Osteoblast (primary cell): ENCODE measurements around the gene DDX60. TPM values are rescaled to one million over a fixed set of nuclear protein-coding genes. Genes with fewer than 3 reads are reported as not detected.

Experiments
- DNase-seq: peaks from one replicate; pipeline ENCODE4 v3.0.0; 2011; ENCODE audit warnings: low spot score, mixed read lengths; ENCODE audit not compliant: insufficient read length; ENCODE audit errors: missing footprints
- H2AFZ ChIP-seq: 2 replicates; pipeline ENCODE4 v1.6.0; 2011; ENCODE audit warnings: mild to moderate bottlenecking, low read length
- H3K27ac ChIP-seq: 2 replicates; pipeline ENCODE4 v1.5.1; 2011; ENCODE audit warnings: mild to moderate bottlenecking, low read depth, low read length, moderate library complexity
- H3K27me3 ChIP-seq: 2 replicates; pipeline ENCODE4 v1.6.0; 2012; ENCODE audit warnings: mild to moderate bottlenecking, control low read depth, inconsistent platforms, low read length, moderate library complexity; ENCODE audit not compliant: insufficient read depth
- H3K36me3 ChIP-seq: 2 replicates; pipeline ENCODE4 v1.5.1; 2011; ENCODE audit warnings: mild to moderate bottlenecking, low read length, control low read depth, moderate library complexity; ENCODE audit not compliant: insufficient read depth
- H3K4me1 ChIP-seq: 2 replicates; pipeline ENCODE4 v1.5.1; 2011; ENCODE audit warnings: mild to moderate bottlenecking, low read length, control low read depth, moderate library complexity; ENCODE audit not compliant: insufficient read depth
- H3K4me2 ChIP-seq: 2 replicates; pipeline ENCODE4 v1.6.0; 2011; ENCODE audit warnings: mild to moderate bottlenecking, low read length; ENCODE audit not compliant: insufficient read depth
- H3K4me3 ChIP-seq: fragments of 200-600 bp; sonication (generic); 3 replicates; pipeline ENCODE4 v1.5.1; 2012; ENCODE audit warnings: mild to moderate bottlenecking, low read length, inconsistent platforms; ENCODE audit not compliant: insufficient read depth
- H3K79me2 ChIP-seq: 2 replicates; pipeline ENCODE4 v1.6.0; 2012; ENCODE audit warnings: mild to moderate bottlenecking, low read length, control low read depth, inconsistent platforms; ENCODE audit not compliant: insufficient read depth
- H3K9me3 ChIP-seq: 2 replicates; pipeline ENCODE4 v1.5.1; 2011; ENCODE audit warnings: low read depth, low read length, control low read depth
- H4K20me1 ChIP-seq: 2 replicates; pipeline ENCODE4 v1.6.0; 2012; ENCODE audit warnings: mild to moderate bottlenecking, low read length, control low read depth; ENCODE audit not compliant: insufficient read depth
- CTCF ChIP-seq: IDR thresholded peaks from 2 replicates; pipeline ENCODE4 v1.5.1; 2011; ENCODE audit warnings: mild to moderate bottlenecking, low read depth, low read length, moderate library complexity; ENCODE audit errors: extremely low read depth
- total RNA-seq: library from RNA; depleted of rRNA; stranded (reverse); fragments of >200 nt; gene quantifications from 2 replicates; pipeline ENCODE4 v1.2.3, GENCODE V29; 2012

Gene DDX60
- total RNA-seq, 1 donor: 19.5 TPM

GRCh38 chr4:168203233-168203911 lies 115.2 kb downstream of the DDX60 start:
- Histone ChIP-seq H3K4me3 (no peak overlapping the region), H3K9me3 (peaks cover 8% of the 10 kb centered on the region), H3K36me3 (no peaks in the 10 kb centered on the region), H3K4me2 (no peak overlapping the region), H2AFZ (no peak overlapping the region), H3K4me1 (no peaks in the 10 kb centered on the region), H3K27ac (no peak overlapping the region), H3K79me2 (no peaks in the 10 kb centered on the region), H3K27me3 (no peaks in the 10 kb centered on the region), H4K20me1 (no peaks in the 10 kb centered on the region)
- TF ChIP-seq CTCF: no peak
- DNase-seq: no peak

GRCh38 chr4:168200685-168201084 lies 117.9 kb downstream of the DDX60 start:
- peaks cover 8% of the 10 kb centered on the region for H3K9me3 ChIP-seq
- no peak overlapping the region for H3K27ac ChIP-seq
- no peaks in the 10 kb centered on the region for H3K4me1 ChIP-seq
- no peaks in the 10 kb centered on the region for H4K20me1 ChIP-seq
- no peak overlapping the region for H2AFZ ChIP-seq
- no peak overlapping the region for H3K4me3 ChIP-seq
- H3K4me2 ChIP-seq: no peak overlapping the region
- DNase-seq: peak; percentile 32
- no peaks in the 10 kb centered on the region for H3K36me3 ChIP-seq
- TF ChIP-seq CTCF: no peak
- no peaks in the 10 kb centered on the region for H3K27me3 ChIP-seq
- H3K79me2 ChIP-seq: no peaks in the 10 kb centered on the region

- H3K4me3 ChIP-seq: no peak overlapping the region
- TF ChIP-seq CTCF: no peak
- no peaks in the 10 kb centered on the region for H3K4me1 ChIP-seq
- no peak overlapping the region for H3K4me2 ChIP-seq
- H3K27ac ChIP-seq: no peak overlapping the region
- H2AFZ ChIP-seq: no peak overlapping the region
- H3K9me3 ChIP-seq: peaks cover 8% of the 10 kb centered on the region
- DNase-seq: no peak
- no peaks in the 10 kb centered on the region for H3K36me3 ChIP-seq
- no peaks in the 10 kb centered on the region for H3K79me2 ChIP-seq
- H4K20me1 ChIP-seq: no peaks in the 10 kb centered on the region
- no peaks in the 10 kb centered on the region for H3K27me3 ChIP-seq
Observed at GRCh38 chr4:168199260-168199957, 119.1 kb downstream of the DDX60 start.

GRCh38 chr4:168197926-168198325 lies 120.6 kb downstream of the DDX60 start:
- no peak for TF ChIP-seq CTCF
- Histone ChIP-seq H3K36me3 (no peaks in the 10 kb centered on the region), H3K4me2 (no peak overlapping the region), H3K4me3 (no peak overlapping the region), H4K20me1 (no peaks in the 10 kb centered on the region), H3K4me1 (no peaks in the 10 kb centered on the region), H2AFZ (no peak overlapping the region), H3K27ac (no peak overlapping the region), H3K79me2 (no peaks in the 10 kb centered on the region), H3K9me3 (no peaks in the 10 kb centered on the region), H3K27me3 (no peaks in the 10 kb centered on the region)
- DNase-seq: peak; percentile 43
